Ovary (tissue), 3 donors: Measurements from ENCODE around the gene KRT76.

Experiments used
- EP300 ChIP-seq: sonication (generic); formaldehyde crosslinking; IDR thresholded peaks from one replicate; pipeline ENCODE4 v1.6.1; 2017; ENCODE audit warnings: antibody characterized with exemption
- POLR2A ChIP-seq: fragments of 450-650 bp; IDR thresholded peaks from one replicate; pipeline ENCODE4 v1.6.1; 2017; ENCODE audit warnings: antibody characterized with exemption, mild to moderate bottlenecking, moderate library complexity
- TF ChIP-seq, protein P1 (sequence below), 3 donors: fragments of 450-650 bp in 2 of 3; fragments of 200-600 bp in 1 of 3; IDR thresholded peaks; one replicate each; pipeline versions ENCODE4 v1.5.1 to v1.8.0; 2016 to 2022; ENCODE audit warnings: antibody characterized with exemption in 3 of 3, mild to moderate bottlenecking in 1 of 3
- donor health status: DM: no; HTN: no; CAD: no.

DNA sequence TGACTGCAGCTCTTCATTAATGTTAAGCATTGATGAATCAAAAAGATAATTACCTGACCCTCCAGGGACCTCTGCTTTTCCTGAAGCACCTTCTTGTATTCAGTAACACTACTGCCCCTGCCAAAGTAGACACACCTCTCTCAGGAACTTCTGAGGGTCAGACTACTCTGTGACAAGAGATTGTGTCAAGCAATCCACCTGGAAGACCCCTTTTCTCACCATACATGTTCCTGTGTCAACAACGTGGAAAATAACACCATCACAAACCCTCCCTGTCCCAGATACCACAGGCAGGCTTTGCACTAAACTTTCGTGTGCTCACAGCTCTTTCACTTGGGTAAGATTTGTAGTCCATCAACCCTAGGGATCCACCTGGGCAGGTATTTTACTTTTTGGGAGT lies 13.2 kb downstream of the KRT76 start:
- TF ChIP-seq, protein P1, sequence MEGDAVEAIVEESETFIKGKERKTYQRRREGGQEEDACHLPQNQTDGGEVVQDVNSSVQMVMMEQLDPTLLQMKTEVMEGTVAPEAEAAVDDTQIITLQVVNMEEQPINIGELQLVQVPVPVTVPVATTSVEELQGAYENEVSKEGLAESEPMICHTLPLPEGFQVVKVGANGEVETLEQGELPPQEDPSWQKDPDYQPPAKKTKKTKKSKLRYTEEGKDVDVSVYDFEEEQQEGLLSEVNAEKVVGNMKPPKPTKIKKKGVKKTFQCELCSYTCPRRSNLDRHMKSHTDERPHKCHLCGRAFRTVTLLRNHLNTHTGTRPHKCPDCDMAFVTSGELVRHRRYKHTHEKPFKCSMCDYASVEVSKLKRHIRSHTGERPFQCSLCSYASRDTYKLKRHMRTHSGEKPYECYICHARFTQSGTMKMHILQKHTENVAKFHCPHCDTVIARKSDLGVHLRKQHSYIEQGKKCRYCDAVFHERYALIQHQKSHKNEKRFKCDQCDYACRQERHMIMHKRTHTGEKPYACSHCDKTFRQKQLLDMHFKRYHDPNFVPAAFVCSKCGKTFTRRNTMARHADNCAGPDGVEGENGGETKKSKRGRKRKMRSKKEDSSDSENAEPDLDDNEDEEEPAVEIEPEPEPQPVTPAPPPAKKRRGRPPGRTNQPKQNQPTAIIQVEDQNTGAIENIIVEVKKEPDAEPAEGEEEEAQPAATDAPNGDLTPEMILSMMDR (IDR thresholded peaks at IDR 0.05) = no peak
- TF ChIP-seq POLR2A (no peak), EP300 (no peak)
